Spleen (tissue), 11 donors: ENCODE measurements around the gene FAM204A. TPM values are rescaled to one million over a fixed set of nuclear protein-coding genes. Genes with fewer than 3 reads are reported as not detected.

Source experiments
- DNase-seq: peaks from one replicate; pipeline ENCODE4 v3.0.0-alpha.2; 2020
- H3K27ac ChIP-seq, 8 donors: fragments of 200-600 bp; sonication (generic) in 7 of 8; 1 replicate in 4 of 8; 2 replicates in 4 of 8; pipeline versions ENCODE4 v1.5.0 to v1.8.0; 2016 to 2021; ENCODE audit warnings: inconsistent platforms in 4 of 8, mild to moderate bottlenecking in 4 of 8, moderate library complexity in 1 of 8
- H3K27me3 ChIP-seq, 7 donors: fragments of 200-600 bp; sonication (generic) in 6 of 7; replicated peaks in 1 of 7; 1 replicate in 4 of 7; 2 replicates in 3 of 7; pipeline versions ENCODE4 v1.5.0 to v1.8.0; 2016 to 2021; ENCODE audit warnings: inconsistent platforms in 3 of 7, mild to moderate bottlenecking in 1 of 7
- H3K36me3 ChIP-seq, 6 donors: fragments of 200-600 bp; sonication (generic) in 5 of 6; 1 replicate in 4 of 6; 2 replicates in 2 of 6; pipeline versions ENCODE4 v1.5.0 to v1.8.0; 2016 to 2021; ENCODE audit warnings: inconsistent platforms in 2 of 6
- H3K4me1 ChIP-seq, 6 donors: fragments of 200-600 bp; sonication (generic) in 5 of 6; 1 replicate in 3 of 6; 2 replicates in 3 of 6; pipeline versions ENCODE4 v1.5.0 to v1.8.0; 2016 to 2021; ENCODE audit warnings: inconsistent platforms in 3 of 6
- H3K4me3 ChIP-seq, 8 donors: fragments of 200-600 bp; sonication (generic) in 7 of 8; 1 replicate in 4 of 8; 2 replicates in 4 of 8; pipeline versions ENCODE4 v1.5.0 to v1.8.0; 2016 to 2021; ENCODE audit warnings: inconsistent platforms in 4 of 8, mild to moderate bottlenecking in 4 of 8, moderate library complexity in 2 of 8
- H3K9me3 ChIP-seq, 8 donors: fragments of 200-600 bp; sonication (generic) in 7 of 8; 1 replicate in 4 of 8; 2 replicates in 4 of 8; pipeline versions ENCODE4 v1.5.0 to v1.8.0; 2016 to 2021; ENCODE audit warnings: inconsistent platforms in 4 of 8
- POLR2A ChIP-seq, 3 donors: fragments of 450-650 bp; IDR thresholded peaks; one replicate each; pipeline ENCODE4 v1.5.1; 2017; ENCODE audit warnings: antibody characterized with exemption in 3 of 3, mild to moderate bottlenecking in 1 of 3
- POLR2AphosphoS5 ChIP-seq, 3 donors: sonication (generic); formaldehyde crosslinking; IDR thresholded peaks; one replicate each; pipeline ENCODE4 v1.5.1; 2017; ENCODE audit warnings: antibody characterized with exemption in 3 of 3
- WGBS, 5 donors: extraction: QIAGEN DNeasy Blood & Tissue Kit in 3 of 5; methylation state at CpG; one replicate each; pipeline versions ENCODE4 v1.1.5 to v1.1.7; 2013 to 2018; 5-methylcytosine and 5-hydroxymethylcytosine counted together
- intact Hi-C: fragments of 100-400 bp; cut with DNase I; formaldehyde crosslinking; loops from one replicate; pipeline ENCODE4 v1.15.0; 2023; ENCODE audit warnings: low total_unique reads
- polyA plus RNA-seq, 3 donors: library from polyadenylated mRNA; stranded (reverse); fragments of 200-250 nt; gene quantifications; one replicate each; pipeline ENCODE4 v1.2.1, GENCODE V29; 2013
- total RNA-seq, 7 donors: library from RNA; depleted of rRNA in 3 of 7; stranded (reverse); fragments of >200 nt in 3 of 7; fragmentation: NEBNext Ultra II Directional in 4 of 7; extraction: Animal tissue kit (Norgen Biotek cat#: 25700) in 4 of 7; gene quantifications; one replicate each; pipeline versions ENCODE4 v1.1.0 to v1.2.1, GENCODE V29; 2016 to 2021
- TF ChIP-seq, protein P1 (sequence below), 11 experiments: fragments of 200-600 bp in 7 of 11; fragments of 450-650 bp in 4 of 11; sonication (generic) in 4 of 11; IDR thresholded peaks in 8 of 11; conservative IDR thresholded peaks in 3 of 11; 1 replicate in 7 of 11; 2 replicates in 4 of 11; pipeline versions ENCODE4 v1.4.0 to v1.8.0; 2016 to 2021; ENCODE audit warnings: antibody characterized with exemption in 11 of 11, inconsistent platforms in 4 of 11, mild to moderate bottlenecking in 1 of 11
- donor health status: healthy with polysubstance abuse.
- donor health status: DM: no; HTN: no; CAD: no; lungs with moderate emphysema.
- donor health status: DM: no; HTN: no; CAD: no.
- donor health status: Bipolar disorder and iron deficiency.
- donor health status: healthy.
- donor health status: DM: no; HTN: no; CAD: no.
- donor health status: DM: yes; HTN: yes; CAD: no.

FAM204A gene
- total and polyA plus RNA-seq, 10 donors, result 39.5 to 78.2 (median 54.2) TPM

DNA sequence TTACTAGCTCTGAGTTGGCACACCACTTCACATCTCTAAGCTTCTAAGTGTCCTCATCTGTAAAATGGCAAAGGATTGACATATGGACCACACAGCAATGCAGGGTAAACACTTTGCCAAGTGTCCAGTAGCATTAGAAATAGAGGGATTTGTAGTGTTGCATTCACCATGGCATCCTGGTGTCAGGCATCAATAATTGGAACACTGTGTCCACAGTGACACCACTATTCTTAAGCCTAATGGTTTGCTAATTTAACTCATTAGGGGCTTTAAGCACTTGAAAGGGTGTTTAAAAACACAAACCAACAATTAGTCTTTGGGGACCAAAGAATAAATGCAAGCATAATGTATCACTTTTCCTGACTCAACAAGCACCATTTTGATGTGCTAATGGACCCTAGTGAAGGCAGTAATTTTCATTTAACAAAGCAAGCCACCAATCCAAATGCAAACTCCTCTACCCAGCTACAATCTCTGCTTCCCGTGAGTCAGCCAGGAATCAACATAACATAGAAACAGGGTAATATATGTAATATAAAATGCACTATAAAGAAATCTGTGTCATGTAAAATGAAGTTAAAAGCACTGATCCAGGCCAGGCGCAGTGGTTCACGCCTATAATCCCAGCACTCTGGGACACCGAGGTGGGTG lies 75.9 kb downstream of the FAM204A start:
- no peaks in the 10 kb centered on the region for H3K36me3 ChIP-seq
- H3K4me3 ChIP-seq, result no peak overlapping the region
- no peak overlapping the region for H3K27ac ChIP-seq
- WGBS, 5 donors, result 49 to 75% (median 65%) methylated on average over 4 of the region's 4 CpGs
- no peak for TF ChIP-seq POLR2A (IDR thresholded peaks at IDR 0.05)
- TF ChIP-seq, protein P1, sequence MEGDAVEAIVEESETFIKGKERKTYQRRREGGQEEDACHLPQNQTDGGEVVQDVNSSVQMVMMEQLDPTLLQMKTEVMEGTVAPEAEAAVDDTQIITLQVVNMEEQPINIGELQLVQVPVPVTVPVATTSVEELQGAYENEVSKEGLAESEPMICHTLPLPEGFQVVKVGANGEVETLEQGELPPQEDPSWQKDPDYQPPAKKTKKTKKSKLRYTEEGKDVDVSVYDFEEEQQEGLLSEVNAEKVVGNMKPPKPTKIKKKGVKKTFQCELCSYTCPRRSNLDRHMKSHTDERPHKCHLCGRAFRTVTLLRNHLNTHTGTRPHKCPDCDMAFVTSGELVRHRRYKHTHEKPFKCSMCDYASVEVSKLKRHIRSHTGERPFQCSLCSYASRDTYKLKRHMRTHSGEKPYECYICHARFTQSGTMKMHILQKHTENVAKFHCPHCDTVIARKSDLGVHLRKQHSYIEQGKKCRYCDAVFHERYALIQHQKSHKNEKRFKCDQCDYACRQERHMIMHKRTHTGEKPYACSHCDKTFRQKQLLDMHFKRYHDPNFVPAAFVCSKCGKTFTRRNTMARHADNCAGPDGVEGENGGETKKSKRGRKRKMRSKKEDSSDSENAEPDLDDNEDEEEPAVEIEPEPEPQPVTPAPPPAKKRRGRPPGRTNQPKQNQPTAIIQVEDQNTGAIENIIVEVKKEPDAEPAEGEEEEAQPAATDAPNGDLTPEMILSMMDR (IDR thresholded peaks at IDR 0.05 in 8 of 11, conservative IDR thresholded peaks at IDR 0.05 in 3 of 11), result no peak
- no peak for TF ChIP-seq POLR2AphosphoS5 (IDR thresholded peaks at IDR 0.05)
- no peaks in the 10 kb centered on the region for H3K4me1 ChIP-seq
- no peaks in the 10 kb centered on the region for H3K9me3 ChIP-seq
- peaks cover 0 to 82% (median 8%) of the 10 kb centered on the region in 7 donors for H3K27me3 ChIP-seq
- intact Hi-C loops, result no loop called here
- DNase-seq, result no peak

DNA sequence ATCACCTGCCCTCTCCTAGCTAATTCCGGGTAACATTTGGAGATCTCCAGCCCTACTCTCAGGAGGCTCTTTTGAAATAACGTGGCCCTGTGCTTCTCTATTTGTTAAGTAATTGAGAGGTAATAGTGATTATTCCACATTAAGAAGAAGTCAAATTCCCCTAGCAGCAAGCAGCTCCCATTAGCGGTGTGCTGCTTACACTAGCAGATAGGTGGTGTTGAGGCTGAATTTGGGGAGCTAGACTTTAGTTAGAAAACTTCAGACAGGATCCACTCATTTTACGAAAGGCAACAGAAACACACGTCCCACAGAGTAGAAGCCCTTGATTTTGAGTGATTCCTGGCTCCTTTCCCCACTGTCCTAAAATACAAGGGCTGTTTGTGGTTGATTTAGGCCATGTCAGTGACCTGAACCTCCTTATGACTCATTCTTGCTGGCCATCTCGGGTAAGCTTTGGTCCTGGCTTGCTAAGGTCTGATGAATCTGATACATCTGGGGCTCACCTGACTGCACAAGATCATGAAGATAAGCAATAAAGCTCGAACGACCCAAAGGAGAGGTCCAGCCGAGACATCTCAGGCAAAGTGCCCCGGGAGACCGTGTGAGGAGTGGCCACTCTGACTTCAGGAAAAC lies 77.2 kb downstream of the FAM204A start:
- no peaks in the 10 kb centered on the region for H3K4me1 ChIP-seq
- H3K27me3 ChIP-seq, result peaks cover 0 to 82% (median 10%) of the 10 kb centered on the region in 7 donors
- intact Hi-C loops, result no loop called here
- no peak for DNase-seq
- no peak overlapping the region for H3K27ac ChIP-seq
- no peak overlapping the region for H3K4me3 ChIP-seq
- TF ChIP-seq POLR2AphosphoS5 (IDR thresholded peaks at IDR 0.05), result no peak
- no peak for TF ChIP-seq POLR2A (IDR thresholded peaks at IDR 0.05)
- TF ChIP-seq, protein P1 (IDR thresholded peaks at IDR 0.05 in 8 of 11, conservative IDR thresholded peaks at IDR 0.05 in 3 of 11), result no peak
- WGBS, 5 donors, result 53 to 70% (median 58%) methylated on average over 11 of the region's 11 CpGs
- no peaks in the 10 kb centered on the region for H3K9me3 ChIP-seq
- H3K36me3 ChIP-seq, result no peaks in the 10 kb centered on the region

DNA sequence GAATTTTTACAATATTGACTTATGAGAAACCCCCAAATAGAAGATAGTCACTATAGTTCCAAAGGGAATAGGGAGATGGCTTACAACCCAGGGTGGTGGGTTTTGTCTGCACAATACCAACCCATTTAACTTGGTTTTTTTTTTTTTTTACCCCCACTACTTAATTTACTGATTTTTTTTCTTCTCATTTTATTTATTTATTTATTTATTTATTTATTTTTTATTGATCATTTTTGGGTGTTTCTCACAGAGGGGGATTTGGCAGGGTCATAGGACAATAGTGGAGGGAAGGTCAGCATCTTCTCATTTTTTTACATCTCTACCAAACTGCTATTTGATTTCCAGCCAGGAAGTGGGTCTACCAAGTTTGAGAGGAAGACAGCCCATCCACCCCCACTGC lies 77.9 kb downstream of the FAM204A start:
- H3K27ac ChIP-seq, result no peak overlapping the region
- no peaks in the 10 kb centered on the region for H3K36me3 ChIP-seq
- intact Hi-C loops, result no loop called here
- TF ChIP-seq, protein P1 (IDR thresholded peaks at IDR 0.05 in 8 of 11, conservative IDR thresholded peaks at IDR 0.05 in 3 of 11), result no peak
- TF ChIP-seq POLR2AphosphoS5 (IDR thresholded peaks at IDR 0.05) (no peak), POLR2A (IDR thresholded peaks at IDR 0.05) (no peak)
- H3K4me3 ChIP-seq, result no peak overlapping the region
- DNase-seq, result no peak
- no peaks in the 10 kb centered on the region for H3K4me1 ChIP-seq
- H3K27me3 ChIP-seq, result peaks cover 0 to 81% (median 10%) of the 10 kb centered on the region in 7 donors
- H3K9me3 ChIP-seq, result no peaks in the 10 kb centered on the region

DNA sequence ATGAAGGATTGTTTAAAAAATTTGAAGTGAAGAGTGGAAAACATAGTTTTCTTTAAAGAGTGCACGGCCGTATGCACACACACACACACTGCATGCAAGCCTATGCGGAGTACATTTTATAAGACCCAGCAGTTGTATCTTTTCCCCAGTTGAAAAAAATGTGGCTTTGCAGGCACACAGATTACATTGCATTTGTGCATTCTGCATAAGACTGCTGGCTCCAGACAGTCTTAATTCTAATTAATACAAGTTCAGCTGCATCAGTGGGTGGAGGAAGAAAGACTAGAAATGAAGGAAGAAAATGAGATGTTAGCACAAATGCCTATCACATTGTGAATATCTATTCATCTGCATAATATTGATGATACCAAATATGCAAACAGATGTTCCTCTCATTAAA lies 79.6 kb downstream of the FAM204A start:
- Histone ChIP-seq H3K4me3 (no peak overlapping the region), H3K36me3 (no peaks in the 10 kb centered on the region), H3K27ac (no peak overlapping the region), H3K4me1 (no peaks in the 10 kb centered on the region), H3K27me3 (peaks cover 0 to 82% (median 9%) of the 10 kb centered on the region in 7 donors), H3K9me3 (no peaks in the 10 kb centered on the region)
- intact Hi-C loops, result no loop called here
- TF ChIP-seq POLR2A (IDR thresholded peaks at IDR 0.05) (no peak), POLR2AphosphoS5 (IDR thresholded peaks at IDR 0.05) (no peak)
- TF ChIP-seq, protein P1 (IDR thresholded peaks at IDR 0.05 in 8 of 11, conservative IDR thresholded peaks at IDR 0.05 in 3 of 11), result no peak
- whole genome bisulfite sequencing, 5 donors, result 80 to 94% (median 82%) methylated on average over 3 of the region's 3 CpGs
- DNase-seq, result no peak
